NT2/D1 (cell line): ENCODE results near the gene FAM241A.

Experiments
- DNase-seq: peaks from one replicate; pipeline ENCODE4 v3.0.0-alpha.2; 2011; ENCODE audit warnings: low read depth, low spot score
- H3K27me3 ChIP-seq: 2 replicates; pipeline ENCODE4 v1.6.0; 2011; ENCODE audit warnings: mild to moderate bottlenecking; ENCODE audit not compliant: insufficient read length, insufficient read depth
- H3K36me3 ChIP-seq: 2 replicates; pipeline ENCODE4 v1.6.1; 2011; ENCODE audit warnings: mild to moderate bottlenecking, low read length, mixed read lengths; ENCODE audit not compliant: insufficient read depth, insufficient read length
- H3K4me1 ChIP-seq: 2 replicates; pipeline ENCODE4 v1.5.1; 2011; ENCODE audit not compliant: insufficient read depth, insufficient read length
- H3K4me3 ChIP-seq: 2 replicates; pipeline ENCODE4 v1.5.1; 2011; ENCODE audit warnings: low read depth; ENCODE audit not compliant: insufficient read length
- H3K9ac ChIP-seq: 2 replicates; pipeline ENCODE4 v1.6.0; 2011; ENCODE audit warnings: low read depth; ENCODE audit not compliant: insufficient read length
- H3K9me3 ChIP-seq: 2 replicates; pipeline ENCODE4 v1.5.1; 2011; ENCODE audit warnings: mild to moderate bottlenecking, low read length; ENCODE audit not compliant: insufficient read depth
- SUZ12 ChIP-seq: IDR thresholded peaks from 2 replicates; pipeline ENCODE4 v1.6.1; 2011; ENCODE audit not compliant: insufficient read length, insufficient read depth; ENCODE audit errors: extremely low read depth
- YY1 ChIP-seq: IDR thresholded peaks from 2 replicates; pipeline ENCODE4 v1.6.1; 2011; ENCODE audit not compliant: insufficient read length, insufficient read depth
- ZNF274 ChIP-seq: IDR thresholded peaks from 2 replicates; pipeline ENCODE4 v1.6.1; 2011; ENCODE audit warnings: mild to moderate bottlenecking, low read depth, low read length

FAM241A gene

GRCh38 chr4:112230879-112231778, 85.9 kb downstream of the FAM241A start:
- peak; percentile 80 for DNase-seq
- no peaks in the 10 kb centered on the region for H3K27me3 ChIP-seq
- peak overlapping the region; percentile 95 for H3K9ac ChIP-seq
- H3K4me1 ChIP-seq, result no peaks in the 10 kb centered on the region
- TF ChIP-seq ZNF274 (no peak), SUZ12 (no peak), YY1 (no peak)
- H3K9me3 ChIP-seq, result no peaks in the 10 kb centered on the region
- peak overlapping the region; percentile 96 for H3K4me3 ChIP-seq
- no peaks in the 10 kb centered on the region for H3K36me3 ChIP-seq

- no peaks in the 10 kb centered on the region for H3K9me3 ChIP-seq
- peak within 1 kb of the TSS; percentile 96 for H3K4me3 ChIP-seq
- H3K27me3 ChIP-seq, result no peaks in the 10 kb centered on the region
- TF ChIP-seq YY1, result no peak
- TF ChIP-seq ZNF274, result no peak
- no peak for TF ChIP-seq SUZ12
- DNase-seq, result peak; percentile 72
- H3K9ac ChIP-seq, result peak within 1 kb of the TSS; percentile 95
- H3K4me1 ChIP-seq, result no peaks in the 10 kb centered on the region
- no peaks in the 10 kb centered on the region for H3K36me3 ChIP-seq
Observed at GRCh38 chr4:112231779-112232713, 86.8 kb downstream of the FAM241A start, which contains the start of gene AP1AR. Gene AP1AR, plus strand, starts transcription at chr4:112231787. Its CDS starts 305 bp downstream, at chr4:112232092.

- Histone ChIP-seq H3K4me3 (no peak overlapping the region), H3K9ac (no peak overlapping the region), H3K4me1 (no peaks in the 10 kb centered on the region), H3K9me3 (no peaks in the 10 kb centered on the region), H3K36me3 (no peaks in the 10 kb centered on the region), H3K27me3 (no peaks in the 10 kb centered on the region)
- peak; percentile 30 for DNase-seq
- no peak for TF ChIP-seq YY1
- no peak for TF ChIP-seq SUZ12
- TF ChIP-seq ZNF274, result no peak
Observed at GRCh38 chr4:112234952-112235609, 89.8 kb downstream of the FAM241A start.

- DNase-seq, result no peak
- no peaks in the 10 kb centered on the region for H3K36me3 ChIP-seq
- no peaks in the 10 kb centered on the region for H3K9me3 ChIP-seq
- no peaks in the 10 kb centered on the region for H3K4me1 ChIP-seq
- H3K27me3 ChIP-seq, result no peaks in the 10 kb centered on the region
- TF ChIP-seq ZNF274 (no peak), YY1 (no peak), SUZ12 (no peak)
- H3K9ac ChIP-seq, result no peak overlapping the region
- H3K4me3 ChIP-seq, result no peak overlapping the region
Observed at GRCh38 chr4:112236040-112236439, 90.8 kb downstream of the FAM241A start.

- Histone ChIP-seq H3K27me3 (no peaks in the 10 kb centered on the region), H3K9ac (no peak overlapping the region), H3K9me3 (no peaks in the 10 kb centered on the region), H3K36me3 (peaks cover 3% of the 10 kb centered on the region), H3K4me3 (no peak overlapping the region), H3K4me1 (no peaks in the 10 kb centered on the region)
- DNase-seq, result no peak
- no peak for TF ChIP-seq YY1
- no peak for TF ChIP-seq ZNF274
- TF ChIP-seq SUZ12, result no peak
Observed at GRCh38 chr4:112238833-112239232, 93.6 kb downstream of the FAM241A start.
